Nephron progenitor cell (in vitro differentiated cells): ENCODE measurements around the gene LYG1.

Source experiments
- DNase-seq: peaks from one replicate; pipeline ENCODE4 v3.0.0; 2021
- H3K27ac Mint-ChIP-seq: 2 replicates; pipeline ENCODE4 v1.8.0; 2021; ENCODE audit warnings: mild to moderate bottlenecking, moderate library complexity, mixed read lengths
- H3K27me3 Mint-ChIP-seq: 2 replicates; pipeline ENCODE4 v1.8.0; 2021; ENCODE audit warnings: mild to moderate bottlenecking, low read depth, mixed read lengths; ENCODE audit not compliant: poor library complexity
- H3K36me3 Mint-ChIP-seq: 2 replicates; pipeline ENCODE4 v1.8.0; 2021; ENCODE audit warnings: low read depth, mixed read lengths
- H3K4me1 Mint-ChIP-seq: 2 replicates; pipeline ENCODE4 v1.8.0; 2021; ENCODE audit warnings: mixed read lengths
- H3K4me3 Mint-ChIP-seq: 2 replicates; pipeline ENCODE4 v1.8.0; 2021; ENCODE audit warnings: mild to moderate bottlenecking, moderate library complexity, mixed read lengths
- H3K9me3 Mint-ChIP-seq: 2 replicates; pipeline ENCODE4 v1.8.0; 2021; ENCODE audit warnings: mild to moderate bottlenecking, moderate library complexity, mixed read lengths
- TF ChIP-seq, protein P1 (sequence below): fragments of 200-600 bp; sonication (generic); IDR thresholded peaks from 2 replicates; pipeline ENCODE4 v1.5.0; 2021; ENCODE audit warnings: antibody characterized with exemption

Gene LYG1

DNA sequence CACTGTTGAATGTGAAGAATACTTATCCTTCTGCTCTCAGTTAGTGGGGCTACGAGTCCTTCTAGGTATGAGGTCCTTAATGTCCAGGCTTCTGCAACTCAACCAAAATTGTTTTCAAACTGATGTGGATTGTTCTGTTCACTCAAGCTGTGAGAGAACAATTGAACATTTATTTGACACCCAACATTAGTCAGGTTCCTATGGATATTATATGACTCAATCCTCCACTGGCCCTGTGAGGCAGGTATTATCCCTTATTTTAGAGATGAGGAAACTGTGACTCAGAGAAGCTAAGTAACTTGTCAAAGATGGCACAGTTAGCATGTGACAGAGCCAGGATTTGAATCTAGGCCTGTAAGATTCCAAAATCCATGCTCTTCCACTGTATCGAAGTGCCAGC is 44.3 kb downstream of the LYG1 start:
- DNase-seq, result no peak
- H3K4me3 Mint-ChIP-seq, result no peak overlapping the region
- peaks cover 8% of the 10 kb centered on the region for H3K9me3 Mint-ChIP-seq
- H3K27ac Mint-ChIP-seq, result no peak overlapping the region
- peaks cover 3% of the 10 kb centered on the region for H3K27me3 Mint-ChIP-seq
- H3K36me3 Mint-ChIP-seq, result peaks cover 5% of the 10 kb centered on the region
- TF ChIP-seq, protein P1, sequence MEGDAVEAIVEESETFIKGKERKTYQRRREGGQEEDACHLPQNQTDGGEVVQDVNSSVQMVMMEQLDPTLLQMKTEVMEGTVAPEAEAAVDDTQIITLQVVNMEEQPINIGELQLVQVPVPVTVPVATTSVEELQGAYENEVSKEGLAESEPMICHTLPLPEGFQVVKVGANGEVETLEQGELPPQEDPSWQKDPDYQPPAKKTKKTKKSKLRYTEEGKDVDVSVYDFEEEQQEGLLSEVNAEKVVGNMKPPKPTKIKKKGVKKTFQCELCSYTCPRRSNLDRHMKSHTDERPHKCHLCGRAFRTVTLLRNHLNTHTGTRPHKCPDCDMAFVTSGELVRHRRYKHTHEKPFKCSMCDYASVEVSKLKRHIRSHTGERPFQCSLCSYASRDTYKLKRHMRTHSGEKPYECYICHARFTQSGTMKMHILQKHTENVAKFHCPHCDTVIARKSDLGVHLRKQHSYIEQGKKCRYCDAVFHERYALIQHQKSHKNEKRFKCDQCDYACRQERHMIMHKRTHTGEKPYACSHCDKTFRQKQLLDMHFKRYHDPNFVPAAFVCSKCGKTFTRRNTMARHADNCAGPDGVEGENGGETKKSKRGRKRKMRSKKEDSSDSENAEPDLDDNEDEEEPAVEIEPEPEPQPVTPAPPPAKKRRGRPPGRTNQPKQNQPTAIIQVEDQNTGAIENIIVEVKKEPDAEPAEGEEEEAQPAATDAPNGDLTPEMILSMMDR, result no peak
- peaks cover 9% of the 10 kb centered on the region for H3K4me1 Mint-ChIP-seq

DNA sequence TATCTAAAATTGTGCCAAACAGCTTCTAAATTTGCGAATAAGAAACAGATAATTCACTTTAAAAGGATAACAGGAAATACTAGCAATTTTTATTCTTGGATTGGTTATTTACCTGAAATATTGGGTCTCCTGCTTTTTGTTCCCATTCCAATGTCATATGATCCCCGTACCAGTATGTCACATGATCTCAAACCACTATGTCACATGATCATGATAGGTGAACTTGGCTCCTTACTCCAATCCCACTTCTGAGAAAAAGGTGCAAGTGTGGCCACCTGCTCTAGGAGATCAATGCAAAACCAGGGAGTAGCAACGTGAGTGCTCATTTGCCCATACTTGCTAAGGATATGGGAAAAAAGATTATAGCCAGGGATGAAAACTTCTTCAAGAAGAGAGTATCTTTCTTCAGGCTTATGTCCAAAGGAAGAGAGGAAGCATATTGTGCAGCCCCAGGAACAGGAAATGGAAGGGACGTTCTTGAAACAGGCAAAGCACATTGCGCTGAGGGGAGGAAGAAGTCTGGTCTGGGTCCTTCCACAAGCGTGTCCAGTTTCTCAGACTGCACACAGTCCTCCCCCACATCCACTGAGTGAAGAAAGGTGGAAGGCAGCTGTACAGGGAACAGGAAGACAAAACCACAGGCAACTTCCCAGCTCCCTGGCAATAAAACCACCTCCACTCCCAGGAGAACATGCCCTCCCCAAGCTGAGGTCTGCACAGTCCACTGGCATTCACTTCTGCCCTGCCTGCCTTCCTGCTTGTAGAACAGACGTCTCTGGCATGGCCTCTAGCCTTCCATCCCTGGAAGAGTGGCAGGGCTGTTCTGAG is 45.3 kb downstream of the LYG1 start, which contains the start of gene LYG2:
TSS of gene LYG2 (minus strand) at position 176 of the 828 bp plus-strand sequence. CDS start 1,406 bp downstream, outside the sequence.
- Mint-ChIP-seq H3K27ac (peak within 1 kb of the TSS; percentile 23), H3K9me3 (peaks cover 12% of the 10 kb centered on the region), H3K36me3 (peaks cover 10% of the 10 kb centered on the region), H3K27me3 (peaks cover under 1% of the 10 kb centered on the region), H3K4me3 (no peak within 1 kb of the TSS), H3K4me1 (peaks cover under 1% of the 10 kb centered on the region)
- TF ChIP-seq, protein P1, result no peak
- DNase-seq, result no peak

DNA sequence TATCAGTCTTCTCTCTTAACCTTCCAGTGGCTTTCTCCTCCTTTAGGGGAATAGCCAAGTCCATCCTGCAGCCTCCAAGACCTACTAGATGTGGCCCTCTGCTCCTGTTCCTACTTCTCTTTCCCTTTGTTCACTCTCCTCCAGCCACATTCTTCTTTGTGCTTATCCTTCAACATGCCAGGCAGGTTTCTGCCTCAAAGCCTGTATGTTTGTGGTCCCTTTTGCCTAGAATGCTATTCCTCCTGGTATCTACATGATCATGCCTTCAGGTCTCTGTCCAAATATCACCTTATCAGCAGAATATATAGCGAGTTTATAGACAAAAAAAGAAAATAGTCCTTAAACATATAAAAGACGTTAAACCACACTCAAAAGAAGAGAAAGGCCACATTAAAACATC is 51.0 kb downstream of the LYG1 start:
- peaks cover 34% of the 10 kb centered on the region for H3K36me3 Mint-ChIP-seq
- TF ChIP-seq, protein P1, result no peak
- no peaks in the 10 kb centered on the region for H3K4me1 Mint-ChIP-seq
- no peak overlapping the region for H3K27ac Mint-ChIP-seq
- peaks cover 4% of the 10 kb centered on the region for H3K27me3 Mint-ChIP-seq
- no peak overlapping the region for H3K4me3 Mint-ChIP-seq
- DNase-seq, result no peak
- peaks cover 32% of the 10 kb centered on the region for H3K9me3 Mint-ChIP-seq

DNA sequence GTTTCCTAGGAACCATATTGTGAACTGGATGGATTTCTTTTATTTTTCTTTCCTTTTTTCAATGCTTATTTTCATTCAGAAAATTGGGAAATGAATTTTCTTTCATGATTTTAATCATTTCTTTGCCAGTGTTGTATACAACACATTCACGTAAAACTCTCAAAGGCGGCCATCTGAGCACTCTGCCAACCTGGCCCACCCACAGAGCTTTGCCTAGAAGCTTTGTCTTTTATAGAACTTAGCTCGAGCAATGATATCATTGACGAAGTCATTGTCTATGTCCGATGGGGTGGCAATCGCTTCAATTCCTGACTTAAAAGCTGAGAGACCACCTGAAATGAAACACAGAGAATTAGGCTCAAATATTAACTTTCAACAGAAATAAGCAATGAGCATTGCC is 58.8 kb downstream of the LYG1 start:
- H3K36me3 Mint-ChIP-seq, result peaks cover 12% of the 10 kb centered on the region
- H3K9me3 Mint-ChIP-seq, result peaks cover 7% of the 10 kb centered on the region
- no peaks in the 10 kb centered on the region for H3K4me1 Mint-ChIP-seq
- no peak overlapping the region for H3K27ac Mint-ChIP-seq
- no peak for DNase-seq
- TF ChIP-seq, protein P1, result no peak
- no peak overlapping the region for H3K4me3 Mint-ChIP-seq
- no peaks in the 10 kb centered on the region for H3K27me3 Mint-ChIP-seq

DNA sequence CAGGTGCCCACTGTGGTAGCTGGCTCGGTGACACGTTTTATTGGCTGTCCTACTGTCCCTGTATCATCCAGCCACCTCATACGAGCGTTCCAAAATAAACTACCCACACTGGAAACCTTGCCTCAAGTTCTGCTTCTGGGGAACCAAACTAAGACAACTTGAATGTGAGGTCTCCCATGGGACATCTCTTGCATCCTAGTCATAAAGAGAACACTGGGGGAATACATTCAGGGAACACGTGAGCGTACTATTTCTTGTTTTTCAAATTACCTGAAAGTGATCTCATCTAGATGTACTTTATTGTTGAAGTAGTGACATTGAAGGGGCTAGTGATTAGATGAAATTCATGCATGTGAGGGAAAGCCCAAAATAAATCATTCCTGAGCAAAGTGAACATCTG is 60.6 kb downstream of the LYG1 start:
- no peaks in the 10 kb centered on the region for H3K4me1 Mint-ChIP-seq
- H3K9me3 Mint-ChIP-seq, result peaks cover 7% of the 10 kb centered on the region
- no peak overlapping the region for H3K4me3 Mint-ChIP-seq
- H3K27me3 Mint-ChIP-seq, result peaks cover under 1% of the 10 kb centered on the region
- no peak overlapping the region for H3K27ac Mint-ChIP-seq
- no peaks in the 10 kb centered on the region for H3K36me3 Mint-ChIP-seq
- DNase-seq, result no peak
- TF ChIP-seq, protein P1, result no peak

DNA sequence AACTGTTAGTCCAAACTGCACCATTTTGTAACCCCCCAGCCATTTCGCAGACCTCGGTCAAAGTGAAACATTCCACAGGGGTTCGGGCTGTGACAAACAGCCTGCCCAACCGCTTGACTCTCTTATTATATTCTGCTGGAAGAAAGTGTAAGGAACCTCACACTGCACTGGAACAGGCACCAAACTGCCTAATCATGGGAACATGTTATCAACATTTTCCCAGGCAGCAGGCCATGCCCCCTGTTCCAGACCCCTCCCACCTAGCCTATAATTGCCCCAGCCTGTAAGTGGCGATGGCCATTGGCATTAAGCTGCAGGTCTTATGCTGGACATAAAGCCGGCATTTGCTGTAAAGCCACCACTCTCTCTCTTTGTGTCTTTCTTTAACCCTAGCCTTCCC is 62.4 kb downstream of the LYG1 start:
- peaks cover 3% of the 10 kb centered on the region for H3K27me3 Mint-ChIP-seq
- H3K9me3 Mint-ChIP-seq, result peaks cover 25% of the 10 kb centered on the region
- H3K27ac Mint-ChIP-seq, result no peak overlapping the region
- H3K4me3 Mint-ChIP-seq, result no peak overlapping the region
- TF ChIP-seq, protein P1, result no peak
- H3K36me3 Mint-ChIP-seq, result no peaks in the 10 kb centered on the region
- no peak for DNase-seq
- no peaks in the 10 kb centered on the region for H3K4me1 Mint-ChIP-seq
